ENCODE measurements around the gene MZF1.
"Not testable (repeated sequence)": the region's sequence is repeated elsewhere in the genome, so short reads cannot be mapped to it uniquely, and the experiment has no call there.

Gene MZF1

GRCh38 chr19:58572818-58573657, at the start of gene MZF1:
Gene MZF1 (minus strand): TSS chr19:58573335. CDS start chr19:58571389, 1,946 bp downstream.
- H3K27ac ChIP-seq, result peak within 1 kb of the TSS; percentile 89
- TF ChIP-seq ZFX (IDR thresholded peaks at IDR 0.05), result no peak
- TF ChIP-seq, protein P1, sequence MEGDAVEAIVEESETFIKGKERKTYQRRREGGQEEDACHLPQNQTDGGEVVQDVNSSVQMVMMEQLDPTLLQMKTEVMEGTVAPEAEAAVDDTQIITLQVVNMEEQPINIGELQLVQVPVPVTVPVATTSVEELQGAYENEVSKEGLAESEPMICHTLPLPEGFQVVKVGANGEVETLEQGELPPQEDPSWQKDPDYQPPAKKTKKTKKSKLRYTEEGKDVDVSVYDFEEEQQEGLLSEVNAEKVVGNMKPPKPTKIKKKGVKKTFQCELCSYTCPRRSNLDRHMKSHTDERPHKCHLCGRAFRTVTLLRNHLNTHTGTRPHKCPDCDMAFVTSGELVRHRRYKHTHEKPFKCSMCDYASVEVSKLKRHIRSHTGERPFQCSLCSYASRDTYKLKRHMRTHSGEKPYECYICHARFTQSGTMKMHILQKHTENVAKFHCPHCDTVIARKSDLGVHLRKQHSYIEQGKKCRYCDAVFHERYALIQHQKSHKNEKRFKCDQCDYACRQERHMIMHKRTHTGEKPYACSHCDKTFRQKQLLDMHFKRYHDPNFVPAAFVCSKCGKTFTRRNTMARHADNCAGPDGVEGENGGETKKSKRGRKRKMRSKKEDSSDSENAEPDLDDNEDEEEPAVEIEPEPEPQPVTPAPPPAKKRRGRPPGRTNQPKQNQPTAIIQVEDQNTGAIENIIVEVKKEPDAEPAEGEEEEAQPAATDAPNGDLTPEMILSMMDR (conservative IDR thresholded peaks at IDR 0.05), result no peak

DNA sequence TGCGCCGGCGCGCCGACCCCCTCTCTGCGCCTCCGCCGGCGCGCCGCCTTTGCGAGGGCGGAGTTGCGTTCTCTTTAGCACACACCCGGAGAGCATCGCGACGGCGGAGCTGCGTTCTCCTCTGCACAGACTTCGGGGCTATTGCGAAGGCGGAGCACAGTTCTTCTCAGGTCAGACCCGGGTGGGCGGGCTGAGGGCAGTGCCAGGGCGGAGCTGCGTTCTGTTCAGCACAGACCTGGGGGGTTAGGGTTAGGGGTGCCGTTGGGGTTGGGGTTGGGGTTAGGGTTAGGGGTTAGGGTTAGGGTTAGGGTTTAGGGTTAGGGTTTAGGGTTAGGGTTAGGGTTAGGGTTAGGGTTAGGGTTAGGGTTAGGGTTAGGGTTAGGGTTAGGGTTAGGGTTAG, 34.1 kb upstream of the MZF1 start:
- not testable (repeated sequence) for H3K27ac ChIP-seq

GRCh38 chr19:58606251-58606896, 33.2 kb upstream of the MZF1 start:
- TF ChIP-seq, protein P1 (conservative IDR thresholded peaks at IDR 0.05), result peak; percentile 85
- not testable (repeated sequence) for H3K27ac ChIP-seq

DNA sequence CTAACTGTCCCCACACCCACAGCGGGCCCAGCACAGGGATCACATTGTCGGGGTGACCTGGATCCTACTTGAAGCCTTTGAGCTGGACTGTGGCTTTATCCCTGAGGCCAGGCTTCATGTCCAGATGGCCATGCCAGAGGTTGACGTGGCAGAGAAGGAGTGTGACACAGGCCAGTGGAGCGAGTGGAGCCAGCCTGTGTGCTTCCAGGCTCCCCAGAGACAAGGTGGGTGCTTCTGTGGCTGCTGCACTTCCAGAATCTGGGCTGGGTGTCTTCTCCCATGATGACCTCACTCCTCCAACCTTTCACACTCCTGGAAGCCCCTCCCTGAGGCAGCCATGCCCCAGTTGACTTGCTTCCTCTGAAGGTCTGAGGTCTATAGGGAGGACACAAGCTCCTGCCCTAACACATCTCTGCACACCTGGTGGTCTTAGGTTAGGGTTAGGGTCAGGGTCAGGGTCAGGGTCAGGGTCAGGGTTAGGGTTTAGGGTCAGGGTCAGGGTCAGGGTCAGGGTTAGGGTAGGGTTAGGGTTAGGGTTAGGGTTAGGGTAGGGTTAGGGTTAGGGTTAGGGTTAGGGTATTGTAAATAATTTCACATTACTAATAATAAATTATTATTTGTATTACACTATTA, 13.1 kb upstream of the MZF1 start:
- TF ChIP-seq ZFX (IDR thresholded peaks at IDR 0.05), result no peak
- TF ChIP-seq, protein P1 (conservative IDR thresholded peaks at IDR 0.05), result no peak

DNA sequence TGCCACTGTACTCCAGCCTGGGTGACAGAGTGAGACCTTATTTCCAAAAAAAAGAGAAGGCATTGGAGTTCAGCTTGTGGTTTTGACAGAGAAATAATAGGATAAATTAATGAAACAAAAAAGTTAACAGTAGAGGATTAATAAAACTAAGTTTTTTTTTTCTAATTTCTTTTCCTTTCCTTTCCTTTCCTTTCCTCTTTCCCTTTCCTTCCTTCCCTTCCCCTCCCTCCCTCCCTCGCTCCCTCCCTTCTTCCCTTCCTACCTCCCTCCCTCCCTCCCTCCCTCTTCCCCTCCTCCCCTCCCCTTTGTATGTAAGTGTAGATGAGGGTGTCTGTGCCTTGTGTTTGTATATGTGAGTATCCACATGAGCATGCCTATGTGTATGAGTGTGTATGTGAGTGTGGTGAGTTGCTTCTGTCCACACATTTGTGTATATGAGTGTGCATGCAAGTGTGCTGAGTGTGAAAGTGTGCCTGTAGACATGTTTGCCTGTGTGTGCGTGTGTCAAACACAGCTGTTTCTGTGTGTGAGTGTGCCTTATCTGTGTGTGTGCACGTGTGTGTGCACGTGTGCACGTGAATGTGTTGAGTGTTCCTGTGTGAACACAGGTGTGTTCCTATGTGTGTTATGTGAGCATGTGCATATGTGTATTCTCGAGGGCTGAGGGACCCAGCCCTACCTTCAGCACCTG, 12.5 kb upstream of the MZF1 start:
- TF ChIP-seq ZFX (IDR thresholded peaks at IDR 0.05), result no peak
- TF ChIP-seq, protein P1 (conservative IDR thresholded peaks at IDR 0.05), result no peak
- H3K27ac ChIP-seq, result no peak overlapping the region

More for the DNA sequence above, 13.1 kb upstream of the MZF1 start:
- no peak overlapping the region for H3K27ac ChIP-seq

GRCh38 chr19:58584498-58585441, 11.6 kb upstream of the MZF1 start:
- TF ChIP-seq ZFX (IDR thresholded peaks at IDR 0.05), result no peak
- TF ChIP-seq, protein P1 (conservative IDR thresholded peaks at IDR 0.05), result no peak
- H3K27ac ChIP-seq, result no peak overlapping the region

DNA sequence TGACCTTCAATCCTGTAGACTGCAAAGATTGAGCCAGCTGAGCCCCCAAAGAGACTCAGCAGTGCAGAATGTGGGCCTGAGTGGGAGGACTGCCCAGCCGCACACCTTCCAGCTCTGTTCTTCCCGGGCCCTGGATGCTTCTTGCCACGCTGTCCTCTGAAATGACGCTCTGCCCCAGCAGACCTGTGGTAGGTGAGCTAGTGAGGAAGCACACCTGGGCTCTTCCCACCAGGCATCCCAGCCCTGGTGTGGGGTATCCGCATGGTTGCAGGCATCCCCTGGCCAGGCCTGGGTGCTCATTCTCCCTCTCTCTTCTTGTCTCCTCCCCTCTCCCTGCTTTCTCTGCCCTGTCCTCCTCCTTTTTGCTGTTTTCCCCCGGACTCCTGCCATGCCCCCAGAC, 9.8 kb upstream of the MZF1 start:
- TF ChIP-seq, protein P1 (conservative IDR thresholded peaks at IDR 0.05), result no peak
- no peak for TF ChIP-seq ZFX (IDR thresholded peaks at IDR 0.05)

More for the DNA sequence above, 9.8 kb upstream of the MZF1 start:
- no peak overlapping the region for H3K27ac ChIP-seq

All from C4-2B (cell line).